Measurements from ENCODE around the gene NUMBL. TPM values are rescaled to one million over a fixed set of nuclear protein-coding genes. Genes with fewer than 3 reads are reported as not detected.

NUMBL gene
- total RNA-seq, 1 donor from 2014 or later = 20.9 TPM

DNA sequence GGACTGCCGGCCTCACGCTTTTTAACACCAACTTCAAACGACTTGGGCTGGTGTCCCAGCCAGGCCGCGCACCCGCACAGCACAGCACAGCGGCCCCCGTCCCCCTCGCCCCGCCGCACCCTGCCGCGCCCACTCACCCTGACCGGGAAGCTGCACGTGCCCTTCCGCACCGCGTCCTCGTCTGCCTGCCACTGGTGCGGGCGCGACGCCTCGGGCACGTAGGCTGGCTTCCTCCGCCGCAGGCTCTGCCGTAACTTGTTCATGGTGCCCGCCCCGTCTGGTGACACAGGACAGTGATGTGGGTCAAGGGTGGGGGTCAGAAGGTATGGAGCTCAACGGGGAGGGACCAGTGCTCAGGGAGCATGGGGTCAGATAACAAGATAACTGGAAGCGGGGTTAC, 6.2 kb downstream of the NUMBL start:
- Mint-ChIP-seq H3K27ac (no peak overlapping the region), H3K4me1 (ENCODE audit: low read depth) (no peaks in the 10 kb centered on the region), H3K9me3 (ENCODE audit: low read depth) (no peaks in the 10 kb centered on the region), H3K36me3 (ENCODE audit: insufficient read depth) (peaks cover 10% of the 10 kb centered on the region), H3K27me3 (no peaks in the 10 kb centered on the region), H3K4me3 (ENCODE audit: low read depth) (no peak overlapping the region)
- no peak for DNase-seq (ENCODE audit: low spot score, unreplicated experiment)
- TF ChIP-seq, protein P1, sequence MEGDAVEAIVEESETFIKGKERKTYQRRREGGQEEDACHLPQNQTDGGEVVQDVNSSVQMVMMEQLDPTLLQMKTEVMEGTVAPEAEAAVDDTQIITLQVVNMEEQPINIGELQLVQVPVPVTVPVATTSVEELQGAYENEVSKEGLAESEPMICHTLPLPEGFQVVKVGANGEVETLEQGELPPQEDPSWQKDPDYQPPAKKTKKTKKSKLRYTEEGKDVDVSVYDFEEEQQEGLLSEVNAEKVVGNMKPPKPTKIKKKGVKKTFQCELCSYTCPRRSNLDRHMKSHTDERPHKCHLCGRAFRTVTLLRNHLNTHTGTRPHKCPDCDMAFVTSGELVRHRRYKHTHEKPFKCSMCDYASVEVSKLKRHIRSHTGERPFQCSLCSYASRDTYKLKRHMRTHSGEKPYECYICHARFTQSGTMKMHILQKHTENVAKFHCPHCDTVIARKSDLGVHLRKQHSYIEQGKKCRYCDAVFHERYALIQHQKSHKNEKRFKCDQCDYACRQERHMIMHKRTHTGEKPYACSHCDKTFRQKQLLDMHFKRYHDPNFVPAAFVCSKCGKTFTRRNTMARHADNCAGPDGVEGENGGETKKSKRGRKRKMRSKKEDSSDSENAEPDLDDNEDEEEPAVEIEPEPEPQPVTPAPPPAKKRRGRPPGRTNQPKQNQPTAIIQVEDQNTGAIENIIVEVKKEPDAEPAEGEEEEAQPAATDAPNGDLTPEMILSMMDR (IDR thresholded peaks at IDR 0.05; ENCODE audit: unreplicated experiment) = no peak

GRCh38 chr19:40683437-40683836, 7.0 kb downstream of the NUMBL start:
- no peak for DNase-seq (ENCODE audit: low spot score, unreplicated experiment)
- TF ChIP-seq, protein P1 (IDR thresholded peaks at IDR 0.05; ENCODE audit: unreplicated experiment) = no peak
- no peaks in the 10 kb centered on the region for H3K4me1 Mint-ChIP-seq (ENCODE audit: low read depth)
- H3K27me3 Mint-ChIP-seq = no peaks in the 10 kb centered on the region
- H3K4me3 Mint-ChIP-seq (ENCODE audit: low read depth) = no peak overlapping the region
- H3K27ac Mint-ChIP-seq = no peak overlapping the region
- H3K9me3 Mint-ChIP-seq (ENCODE audit: low read depth) = no peaks in the 10 kb centered on the region
- H3K36me3 Mint-ChIP-seq (ENCODE audit: insufficient read depth) = peaks cover 11% of the 10 kb centered on the region

GRCh38 chr19:40682431-40682964, 8.0 kb downstream of the NUMBL start:
- peaks cover 14% of the 10 kb centered on the region for H3K36me3 Mint-ChIP-seq (ENCODE audit: insufficient read depth)
- TF ChIP-seq, protein P1 (IDR thresholded peaks at IDR 0.05; ENCODE audit: unreplicated experiment) = no peak
- H3K27me3 Mint-ChIP-seq = no peaks in the 10 kb centered on the region
- H3K27ac Mint-ChIP-seq = no peak overlapping the region
- H3K4me3 Mint-ChIP-seq (ENCODE audit: low read depth) = no peak overlapping the region
- DNase-seq (ENCODE audit: low spot score, unreplicated experiment) = no peak
- H3K4me1 Mint-ChIP-seq (ENCODE audit: low read depth) = no peaks in the 10 kb centered on the region
- H3K9me3 Mint-ChIP-seq (ENCODE audit: low read depth) = no peaks in the 10 kb centered on the region

- Mint-ChIP-seq H3K27me3 (no peaks in the 10 kb centered on the region), H3K4me3 (ENCODE audit: low read depth) (no peak overlapping the region), H3K36me3 (ENCODE audit: insufficient read depth) (peaks cover 15% of the 10 kb centered on the region), H3K9me3 (ENCODE audit: low read depth) (no peaks in the 10 kb centered on the region), H3K27ac (peak overlapping the region; percentile 71), H3K4me1 (ENCODE audit: low read depth) (no peaks in the 10 kb centered on the region)
- TF ChIP-seq, protein P1 (IDR thresholded peaks at IDR 0.05; ENCODE audit: unreplicated experiment) = no peak
- no peak for DNase-seq (ENCODE audit: low spot score, unreplicated experiment)
Measured at GRCh38 chr19:40681039-40681438, 9.4 kb downstream of the NUMBL start.

DNA sequence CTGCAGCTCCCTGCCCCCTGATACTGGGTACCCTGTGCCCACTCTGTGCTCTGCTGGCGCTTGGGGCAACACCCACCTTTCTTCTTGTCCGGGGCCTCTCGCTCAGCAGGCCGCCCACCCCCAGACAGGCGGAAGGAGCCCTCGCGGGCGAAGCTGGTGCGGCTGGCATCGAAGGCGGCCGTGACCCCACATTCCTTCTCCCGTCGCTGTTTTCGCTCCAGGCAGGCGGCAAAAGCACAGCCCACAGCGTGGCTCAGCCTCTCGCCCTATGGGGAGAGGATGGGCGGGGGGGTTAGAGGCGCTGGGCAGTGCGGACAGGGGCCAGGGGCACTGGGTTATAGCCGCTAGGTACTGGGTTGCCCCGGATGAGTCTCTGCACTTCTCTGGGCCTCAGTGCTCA, 13.3 kb downstream of the NUMBL start:
- no peak overlapping the region for H3K27ac Mint-ChIP-seq
- no peak overlapping the region for H3K4me3 Mint-ChIP-seq (ENCODE audit: low read depth)
- no peaks in the 10 kb centered on the region for H3K27me3 Mint-ChIP-seq
- H3K4me1 Mint-ChIP-seq (ENCODE audit: low read depth) = no peaks in the 10 kb centered on the region
- TF ChIP-seq, protein P1 (IDR thresholded peaks at IDR 0.05; ENCODE audit: unreplicated experiment) = no peak
- no peaks in the 10 kb centered on the region for H3K9me3 Mint-ChIP-seq (ENCODE audit: low read depth)
- peaks cover 7% of the 10 kb centered on the region for H3K36me3 Mint-ChIP-seq (ENCODE audit: insufficient read depth)
- DNase-seq (ENCODE audit: low spot score, unreplicated experiment) = no peak

All from progenitor cell of endocrine pancreas (in vitro differentiated cells).